ENCODE measurements around the gene TIPARP. TPM values are rescaled to one million over a fixed set of nuclear protein-coding genes. Genes with fewer than 3 reads are reported as not detected.

Gene TIPARP
- total and polyA plus RNA-seq, 4 experiments from 2014 or later: 15.1 to 119 (median 68.1) TPM

- Histone ChIP-seq H3K27ac (ENCODE audit: low read depth, low read length) (no peak overlapping the region), H3K9me3 (ENCODE audit: control insufficient read depth in 1 of 2, low read length in 2 of 2) (no peaks in the 10 kb centered on the region), H3K27me3 (ENCODE audit: insufficient read depth, low read length) (no peaks in the 10 kb centered on the region), H3K36me3 (ENCODE audit: insufficient read depth, low read length) (no peaks in the 10 kb centered on the region), H3K4me3 (ENCODE audit: low read length in 2 of 2) (no peak overlapping the region), H3K4me1 (ENCODE audit: insufficient read depth, low read length) (peaks cover 9% of the 10 kb centered on the region)
- ChIA-PET POLR2A (ENCODE audit: partially characterized antibody) (no interaction called here), CTCF (ENCODE audit: partially characterized antibody) (no interaction called here)
- Mint-ChIP-seq H3K27me3 (no peaks in the 10 kb centered on the region), H3K4me3 (no peak overlapping the region), H3K9me3 (no peaks in the 10 kb centered on the region), H3K36me3 (no peaks in the 10 kb centered on the region), H3K27ac (no peak overlapping the region), H3K4me1 (peaks cover 6 to 12% (median 10%) of the 10 kb centered on the region in 4 donors)
- DNase-seq: no peak
- intact Hi-C loops (cut with micrococcal nuclease): no loop called here
These were observed 15.1 kb upstream of the TIPARP start for GRCh38 chr3:156659260-156659659.

DNA sequence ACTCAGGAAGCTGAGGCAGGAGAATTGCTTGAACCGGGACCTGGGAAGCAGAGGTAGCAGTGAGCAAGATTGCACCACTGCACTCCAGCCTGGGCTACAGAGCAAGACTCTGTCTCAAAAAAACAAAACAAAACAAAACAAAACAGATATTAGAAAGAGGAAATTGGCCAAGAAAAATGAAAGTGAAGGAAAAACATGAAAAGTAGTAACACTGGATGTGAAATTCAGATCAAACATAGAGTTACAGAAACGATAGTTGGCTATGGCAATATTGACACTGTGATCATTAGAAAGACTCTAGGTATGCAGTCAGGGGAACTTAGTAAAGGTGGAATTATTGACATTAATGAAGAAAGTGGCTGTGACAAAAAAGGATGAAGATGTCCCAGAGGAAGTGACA is 13.2 kb upstream of the TIPARP start:
- peak overlapping the region in 1 of 7 donors; percentile 83 for H3K27ac Mint-ChIP-seq
- intact Hi-C loops (cut with micrococcal nuclease): no loop called here
- Histone ChIP-seq H3K4me3 (ENCODE audit: low read length in 2 of 2) (no peak overlapping the region), H3K27ac (ENCODE audit: low read depth, low read length) (no peak overlapping the region), H3K9me3 (ENCODE audit: control insufficient read depth in 1 of 2, low read length in 2 of 2) (no peaks in the 10 kb centered on the region), H3K27me3 (ENCODE audit: insufficient read depth, low read length) (no peaks in the 10 kb centered on the region), H3K36me3 (ENCODE audit: insufficient read depth, low read length) (no peaks in the 10 kb centered on the region), H3K4me1 (ENCODE audit: insufficient read depth, low read length) (peaks cover 28% of the 10 kb centered on the region)
- H3K4me1 Mint-ChIP-seq: peaks cover 24 to 29% (median 29%) of the 10 kb centered on the region in 4 donors
- no peak overlapping the region for H3K4me3 Mint-ChIP-seq
- CTCF ChIA-PET (ENCODE audit: partially characterized antibody): interaction anchor here (1.3 to 1.8 kb wide), 2 partner anchors 13 kb away, joined by 5 to 7 read pairs; partner anchors contain the start of gene TIPARP
- no peaks in the 10 kb centered on the region for H3K27me3 Mint-ChIP-seq
- POLR2A ChIA-PET (ENCODE audit: partially characterized antibody): interaction anchor here (0.6 kb wide), 1 partner anchor 14 kb away, joined by 3 read pairs; no protein-coding TSS in a partner anchor
- DNase-seq: no peak
- H3K36me3 Mint-ChIP-seq: no peaks in the 10 kb centered on the region
- no peaks in the 10 kb centered on the region for H3K9me3 Mint-ChIP-seq

- no peaks in the 10 kb centered on the region for H3K36me3 ChIP-seq (ENCODE audit: insufficient read depth, low read length)
- ChIA-PET CTCF (ENCODE audit: partially characterized antibody) (interaction anchor here (1.8 to 2.6 kb wide), 2 partner anchors 9 to 473 kb away, joined by 6 to 16 read pairs; no protein-coding TSS in a partner anchor), POLR2A (ENCODE audit: partially characterized antibody) (interaction anchor here (1.1 to 4.6 kb wide), 11 partner anchors 11 to 464 kb away, joined by 3 to 66 read pairs (median 5); partner anchors contain the start of genes SSR3 and TIPARP)
- Mint-ChIP-seq H3K27ac (peak overlapping the region; percentile 10 to 92 (median 81)), H3K4me1 (peaks cover 45 to 56% (median 52%) of the 10 kb centered on the region in 4 donors), H3K9me3 (no peaks in the 10 kb centered on the region), H3K4me3 (peak overlapping the region; percentile 52 to 85 (median 76)), H3K36me3 (no peaks in the 10 kb centered on the region), H3K27me3 (no peaks in the 10 kb centered on the region)
- H3K9me3 ChIP-seq (ENCODE audit: control insufficient read depth in 1 of 2, low read length in 2 of 2): no peaks in the 10 kb centered on the region
- H3K4me1 ChIP-seq (ENCODE audit: insufficient read depth, low read length): peaks cover 53% of the 10 kb centered on the region
- H3K4me3 ChIP-seq (ENCODE audit: low read length in 2 of 2): peak overlapping the region in 1 of 2 donors; percentile 22
- intact Hi-C loops (cut with micrococcal nuclease): loop anchor here (1.0 kb wide), 1 partner anchor 10 kb away; the partner anchor contains the start of gene TIPARP
- no peaks in the 10 kb centered on the region for H3K27me3 ChIP-seq (ENCODE audit: insufficient read depth, low read length)
- DNase-seq: no peak
- H3K27ac ChIP-seq (ENCODE audit: low read depth, low read length): no peak overlapping the region
These were observed 10.2 kb upstream of the TIPARP start for GRCh38 chr3:156664011-156664830.

DNA sequence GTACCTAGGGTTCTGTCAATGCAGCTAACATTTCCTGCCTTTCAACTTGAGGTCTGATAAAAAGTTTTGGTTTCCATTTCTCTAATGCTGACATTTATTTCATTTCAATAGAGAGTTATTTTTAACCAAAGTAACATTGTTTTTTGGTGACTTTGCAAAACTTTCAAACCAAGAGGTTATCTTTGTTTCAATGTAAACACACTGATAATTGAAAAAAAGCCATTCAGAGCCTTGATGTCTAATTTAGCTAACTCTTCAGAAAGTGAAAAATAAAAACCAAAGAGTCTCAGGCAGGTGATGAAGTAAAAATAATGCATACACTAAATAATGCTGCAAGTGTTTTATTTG is 9.6 kb upstream of the TIPARP start:
- Mint-ChIP-seq H3K9me3 (no peaks in the 10 kb centered on the region), H3K36me3 (no peaks in the 10 kb centered on the region), H3K4me3 (peak overlapping the region in 7 of 8 donors; percentile 60 to 85 (median 78)), H3K27me3 (no peaks in the 10 kb centered on the region), H3K4me1 (peaks cover 45 to 56% (median 52%) of the 10 kb centered on the region in 4 donors), H3K27ac (peak overlapping the region; percentile 10 to 92 (median 81))
- no peaks in the 10 kb centered on the region for H3K9me3 ChIP-seq (ENCODE audit: control insufficient read depth in 1 of 2, low read length in 2 of 2)
- DNase-seq: peak in 3 of 5 donors; percentile 27 to 45 (median 41)
- H3K27me3 ChIP-seq (ENCODE audit: insufficient read depth, low read length): no peaks in the 10 kb centered on the region
- no peak overlapping the region for H3K27ac ChIP-seq (ENCODE audit: low read depth, low read length)
- H3K4me1 ChIP-seq (ENCODE audit: insufficient read depth, low read length): peaks cover 53% of the 10 kb centered on the region
- intact Hi-C loops (cut with micrococcal nuclease): loop anchor here (1.0 kb wide), 1 partner anchor 9 kb away; the partner anchor contains the start of gene TIPARP
- ChIA-PET POLR2A (ENCODE audit: partially characterized antibody) (interaction anchor here (1.1 to 4.6 kb wide), 10 partner anchors 10 to 464 kb away, joined by 3 to 66 read pairs (median 5); partner anchors contain the start of genes SSR3 and TIPARP), CTCF (ENCODE audit: partially characterized antibody) (interaction anchor here (0.7 to 2.6 kb wide), 3 partner anchors 9 to 472 kb away, joined by 4 to 16 read pairs (median 6); no protein-coding TSS in a partner anchor)
- H3K4me3 ChIP-seq (ENCODE audit: low read length in 2 of 2): peak overlapping the region in 1 of 2 donors; percentile 22
- no peaks in the 10 kb centered on the region for H3K36me3 ChIP-seq (ENCODE audit: insufficient read depth, low read length)

- Mint-ChIP-seq H3K36me3 (no peaks in the 10 kb centered on the region), H3K27ac (peak overlapping the region in 5 of 7 donors; percentile 10 to 92 (median 87)), H3K27me3 (no peaks in the 10 kb centered on the region), H3K4me3 (peak overlapping the region; percentile 38 to 85 (median 76)), H3K9me3 (no peaks in the 10 kb centered on the region), H3K4me1 (peaks cover 45 to 56% (median 52%) of the 10 kb centered on the region in 4 donors)
- intact Hi-C loops (cut with micrococcal nuclease): no loop called here
- Histone ChIP-seq H3K4me3 (ENCODE audit: low read length in 2 of 2) (no peak overlapping the region), H3K9me3 (ENCODE audit: control insufficient read depth in 1 of 2, low read length in 2 of 2) (no peaks in the 10 kb centered on the region), H3K27ac (ENCODE audit: low read depth, low read length) (no peak overlapping the region), H3K27me3 (ENCODE audit: insufficient read depth, low read length) (no peaks in the 10 kb centered on the region), H3K36me3 (ENCODE audit: insufficient read depth, low read length) (no peaks in the 10 kb centered on the region), H3K4me1 (ENCODE audit: insufficient read depth, low read length) (peaks cover 53% of the 10 kb centered on the region)
- ChIA-PET POLR2A (ENCODE audit: partially characterized antibody) (interaction anchor here (1.1 to 4.6 kb wide), 9 partner anchors 10 to 463 kb away, joined by 3 to 66 read pairs (median 5); partner anchors contain the start of genes SSR3 and TIPARP), CTCF (ENCODE audit: partially characterized antibody) (interaction anchor here (0.7 to 2.6 kb wide), 4 partner anchors 8 to 472 kb away, joined by 3 to 16 read pairs (median 5); partner anchors contain the start of gene SSR3)
- no peak for DNase-seq
These were observed 9.1 kb upstream of the TIPARP start for GRCh38 chr3:156665291-156665690.

DNA sequence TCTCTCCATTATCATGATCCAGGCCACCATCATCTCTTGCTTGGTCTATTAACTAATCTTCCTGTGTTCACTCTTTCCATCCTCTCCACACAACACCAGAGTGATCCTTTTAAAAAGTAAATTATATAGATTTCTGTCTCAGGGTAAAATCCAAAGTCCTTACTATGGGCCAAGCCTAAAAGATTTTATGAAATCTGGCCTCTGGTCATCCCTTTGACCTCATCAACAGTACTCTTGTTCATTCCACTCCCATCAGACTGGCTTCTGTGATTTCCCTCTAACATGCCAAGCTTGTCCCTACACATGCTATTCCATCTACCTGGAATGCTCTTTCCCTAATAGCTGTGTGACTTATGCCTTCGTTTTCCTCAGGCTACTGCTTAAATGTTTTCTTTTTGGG is 8.3 kb upstream of the TIPARP start:
- Mint-ChIP-seq H3K4me1 (peaks cover 44 to 55% (median 52%) of the 10 kb centered on the region in 4 donors), H3K9me3 (no peaks in the 10 kb centered on the region), H3K36me3 (no peaks in the 10 kb centered on the region), H3K27ac (peak overlapping the region; percentile 2 to 92 (median 80)), H3K27me3 (no peaks in the 10 kb centered on the region), H3K4me3 (peak overlapping the region in 4 of 8 donors; percentile 4 to 85 (median 26))
- ChIA-PET POLR2A (ENCODE audit: partially characterized antibody) (interaction anchor here (1.6 to 4.6 kb wide), 3 partner anchors 9 to 494 kb away, joined by 5 to 66 read pairs (median 14); partner anchors contain the start of genes CCNL1, SSR3 and TIPARP), CTCF (ENCODE audit: partially characterized antibody) (interaction anchor here (1.2 to 2.6 kb wide), 3 partner anchors 7 to 111 kb away, joined by 3 to 16 read pairs (median 5); partner anchors contain the start of gene SSR3)
- Histone ChIP-seq H3K36me3 (ENCODE audit: insufficient read depth, low read length) (no peaks in the 10 kb centered on the region), H3K4me3 (ENCODE audit: low read length in 2 of 2) (no peak overlapping the region), H3K27me3 (ENCODE audit: insufficient read depth, low read length) (no peaks in the 10 kb centered on the region), H3K27ac (ENCODE audit: low read depth, low read length) (no peak overlapping the region), H3K9me3 (ENCODE audit: control insufficient read depth in 1 of 2, low read length in 2 of 2) (no peaks in the 10 kb centered on the region), H3K4me1 (ENCODE audit: insufficient read depth, low read length) (peaks cover 53% of the 10 kb centered on the region)
- intact Hi-C loops (cut with micrococcal nuclease): no loop called here
- DNase-seq: no peak

Data from CD4-positive, alpha-beta memory T cell (primary cell).